T-cell (primary cell): ENCODE measurements around the gene MRPL49. TPM values are rescaled to one million over a fixed set of nuclear protein-coding genes. Genes with fewer than 3 reads are reported as not detected.

Source experiments
- ATAC-seq, 4 experiments: fragments of 200-7000 bp in 3 of 4; fragments of 150-1000 bp in 1 of 4; cut with Tn5 transposase; replicated peaks in 1 of 4; 1 replicate in 3 of 4; 2 replicates in 1 of 4; pipeline ENCODE4 v1.10.0; 2021; ENCODE audit warnings: moderate library complexity in 3 of 4, mild to moderate bottlenecking in 2 of 4, moderate number of reproducible peaks in 1 of 4
- CTCF ChIA-PET, 2 donors: fragments of 300-600 bp; sonication (Branson Sonifier 250); formaldehyde crosslinking; loops; one replicate each; lab custom pipeline; 2022; ENCODE audit warnings: antibody characterized with exemption in 2 of 2; lab: Charles Lee
- POLR2A ChIA-PET, 2 donors: fragments of 300-600 bp; sonication (Branson Sonifier 250); formaldehyde crosslinking; loops; one replicate each; lab custom pipeline; 2022; ENCODE audit warnings: antibody characterized with exemption in 2 of 2; lab: Charles Lee
- DNase-seq, 35 experiments: peaks; one replicate each; pipeline versions ENCODE4 v3.0.0 to v3.0.0-alpha.2; 2013 to 2023
- H3K27ac ChIP-seq: one replicate; pipeline ENCODE4 v1.5.1; 2013; ENCODE audit warnings: low read length
- H3K27me3 ChIP-seq, 2 experiments: replicated peaks in 1 of 2; 1 replicate in 1 of 2; 2 replicates in 1 of 2; pipeline versions ENCODE4 v1.6.1 to v1.7.0; 2013; ENCODE audit warnings: low read length in 1 of 2, mixed read lengths in 1 of 2; ENCODE audit not compliant: control insufficient read depth in 2 of 2, insufficient read depth in 2 of 2; ENCODE audit errors: extremely low read depth in 1 of 2
- H3K36me3 ChIP-seq, 2 donors: 1 replicate in 1 of 2; 2 replicates in 1 of 2; pipeline versions ENCODE4 v1.6.1 to v1.7.0; 2013; ENCODE audit warnings: low read length in 1 of 2; ENCODE audit not compliant: control insufficient read depth in 2 of 2, insufficient read depth in 1 of 2; ENCODE audit errors: extremely low read depth in 1 of 2
- H3K4me1 ChIP-seq, 2 experiments: 1 replicate in 1 of 2; 2 replicates in 1 of 2; pipeline versions ENCODE4 v1.6.1 to v1.7.0; 2013; ENCODE audit warnings: low read length in 2 of 2, mixed read lengths in 1 of 2; ENCODE audit not compliant: insufficient read depth in 2 of 2, control insufficient read depth in 1 of 2; ENCODE audit errors: extremely low read depth in 1 of 2
- H3K4me3 ChIP-seq, 2 donors: 1 replicate in 1 of 2; 2 replicates in 1 of 2; pipeline versions ENCODE4 v1.5.1 to v1.7.0; 2013; ENCODE audit warnings: mild to moderate bottlenecking in 2 of 2, low read length in 1 of 2, moderate library complexity in 1 of 2; ENCODE audit not compliant: control insufficient read depth in 1 of 2; ENCODE audit errors: extremely low read depth in 1 of 2
- H3K9me3 ChIP-seq: 2 replicates; pipeline ENCODE4 v1.7.0; 2013
- H3K27ac Mint-ChIP-seq, 2 donors: one replicate each; pipeline ENCODE4 v1.8.0; 2020 to 2021; ENCODE audit warnings: mild to moderate bottlenecking in 2 of 2, mixed read lengths in 2 of 2
- H3K27me3 Mint-ChIP-seq, 2 donors: one replicate each; pipeline ENCODE4 v1.8.0; 2021 to 2022; ENCODE audit warnings: mixed read lengths in 2 of 2
- H3K36me3 Mint-ChIP-seq: one replicate; pipeline ENCODE4 v1.8.0; 2021; ENCODE audit warnings: mixed read lengths
- H3K4me1 Mint-ChIP-seq, 3 donors: one replicate each; pipeline ENCODE4 v1.8.0; 2020 to 2022; ENCODE audit warnings: mixed read lengths in 3 of 3, mild to moderate bottlenecking in 1 of 3
- H3K4me3 Mint-ChIP-seq, 3 donors: one replicate each; pipeline ENCODE4 v1.8.0; 2020 to 2022; ENCODE audit warnings: mild to moderate bottlenecking in 3 of 3, mixed read lengths in 3 of 3, moderate library complexity in 3 of 3
- H3K9me3 Mint-ChIP-seq, 3 donors: one replicate each; pipeline ENCODE4 v1.8.0; 2020 to 2022; ENCODE audit warnings: mixed read lengths in 3 of 3
- WGBS: methylation state at CpG from one replicate; pipeline ENCODE4 v1.1.5; 2013; ENCODE audit warnings: missing lambda C conversion rate; ENCODE audit not compliant: insufficient coverage; 5-methylcytosine and 5-hydroxymethylcytosine counted together
- total RNA-seq, 35 experiments: library from RNA in 6 of 35; stranded (reverse) in 6 of 35; fragments of 120-200 nt in 1 of 35; gene quantifications; one replicate each; pipeline versions ENCODE4 v1.2.1 to v1.2.4 and lab custom pipeline; 2013 to 2026

The MRPL49 gene
- total RNA-seq, 5 donors from 2014 or later (not counting 1 experiment from before 2014, with no cell fraction given): 48.3 to 58.8 (median 55.1) TPM

DNA sequence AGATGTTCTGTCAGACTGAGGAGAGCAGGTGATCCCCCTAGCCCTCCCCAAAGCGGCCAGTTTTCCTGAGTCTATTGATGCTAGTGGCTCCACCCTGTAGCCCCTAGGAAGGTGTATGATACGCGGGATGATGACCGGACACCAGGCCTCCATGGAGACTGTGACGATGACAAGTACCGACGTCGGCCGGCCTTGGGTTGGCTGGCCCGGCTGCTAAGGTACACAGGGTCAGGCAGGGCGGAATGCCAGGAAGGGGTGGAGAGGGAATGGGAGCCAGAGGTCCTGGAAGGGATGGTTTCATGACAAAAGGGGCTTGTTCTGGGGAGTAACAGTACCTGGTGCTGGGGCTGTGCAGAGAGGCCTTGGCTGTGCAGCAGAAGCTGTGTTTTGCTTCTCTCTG is 34.9 kb upstream of the MRPL49 start:
- Histone ChIP-seq H3K27me3 (no peaks in the 10 kb centered on the region), H3K4me3 (no peak overlapping the region), H3K27ac (no peak overlapping the region), H3K4me1 (peaks cover 11 to 22% of the 10 kb centered on the region in 2 experiments), H3K36me3 (peaks cover 15 to 38% of the 10 kb centered on the region in 2 donors), H3K9me3 (no peaks in the 10 kb centered on the region)
- Mint-ChIP-seq H3K36me3 (peaks cover 20% of the 10 kb centered on the region), H3K27me3 (no peaks in the 10 kb centered on the region), H3K27ac (no peak overlapping the region), H3K4me1 (peaks cover 26 to 34% (median 30%) of the 10 kb centered on the region in 3 donors), H3K4me3 (no peak overlapping the region), H3K9me3 (no peaks in the 10 kb centered on the region)
- ChIA-PET POLR2A (no interaction called here), CTCF (no interaction called here)
- DNase-seq: no peak
- ATAC-seq: no peak
- WGBS: 96% methylated on average over 11 of the region's 11 CpGs

DNA sequence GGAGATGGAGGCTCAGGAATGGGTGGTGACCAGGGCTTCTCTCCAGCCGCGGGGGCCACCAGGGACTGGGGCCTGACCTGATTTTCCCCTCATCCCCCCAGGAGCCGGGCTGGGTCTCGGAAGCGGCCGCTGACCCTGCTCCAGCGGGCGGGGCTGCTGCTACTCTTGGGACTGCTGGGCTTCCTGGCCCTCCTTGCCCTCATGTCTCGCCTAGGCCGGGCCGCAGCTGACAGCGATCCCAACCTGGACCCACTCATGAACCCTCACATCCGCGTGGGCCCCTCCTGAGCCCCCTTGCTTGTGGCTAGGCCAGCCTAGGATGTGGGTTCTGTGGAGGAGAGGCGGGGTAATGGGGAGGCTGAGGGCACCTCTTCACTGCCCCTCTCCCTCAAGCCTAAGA is 34.3 kb upstream of the MRPL49 start:
- Mint-ChIP-seq H3K27ac (no peak overlapping the region), H3K27me3 (no peaks in the 10 kb centered on the region), H3K36me3 (peaks cover 20% of the 10 kb centered on the region), H3K9me3 (no peaks in the 10 kb centered on the region), H3K4me3 (no peak overlapping the region), H3K4me1 (peaks cover 26 to 32% (median 29%) of the 10 kb centered on the region in 3 donors)
- no peaks in the 10 kb centered on the region for H3K27me3 ChIP-seq
- no peak for ATAC-seq
- no peaks in the 10 kb centered on the region for H3K9me3 ChIP-seq
- no peak overlapping the region for H3K4me3 ChIP-seq
- ChIA-PET POLR2A (no interaction called here), CTCF (no interaction called here)
- WGBS: 100% methylated on average over 2 of the region's 15 CpGs
- no peak overlapping the region for H3K27ac ChIP-seq
- DNase-seq: no peak
- peaks cover 15 to 38% of the 10 kb centered on the region in 2 donors for H3K36me3 ChIP-seq
- peaks cover 11 to 22% of the 10 kb centered on the region in 2 experiments for H3K4me1 ChIP-seq

DNA sequence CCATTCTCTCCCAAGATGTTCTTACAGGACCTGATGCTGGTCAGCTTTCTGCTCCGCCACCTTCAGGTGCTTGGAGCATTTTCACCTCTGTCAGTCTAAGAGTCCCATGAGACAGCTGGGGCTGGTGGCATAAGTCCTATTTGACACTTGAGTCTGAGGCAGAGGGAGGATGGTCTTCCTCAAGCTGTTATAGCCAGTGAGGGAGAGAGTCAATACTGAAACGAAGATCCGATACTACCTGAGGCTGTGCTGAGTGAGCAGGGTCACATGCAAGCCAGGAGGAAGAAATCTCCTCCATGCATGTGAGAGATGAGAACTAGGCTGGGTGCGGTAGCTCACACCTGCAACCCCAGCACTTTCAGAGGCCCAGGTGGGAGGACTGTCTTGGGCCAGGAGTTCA is 32.5 kb upstream of the MRPL49 start:
- Mint-ChIP-seq H3K4me3 (no peak overlapping the region), H3K36me3 (peaks cover 20% of the 10 kb centered on the region), H3K9me3 (no peaks in the 10 kb centered on the region), H3K27ac (no peak overlapping the region), H3K4me1 (peaks cover 14 to 15% (median 14%) of the 10 kb centered on the region in 3 donors), H3K27me3 (no peaks in the 10 kb centered on the region)
- Histone ChIP-seq H3K4me3 (no peak overlapping the region), H3K36me3 (peaks cover 15 to 38% of the 10 kb centered on the region in 2 donors), H3K27me3 (no peaks in the 10 kb centered on the region), H3K9me3 (no peaks in the 10 kb centered on the region), H3K4me1 (peaks cover 3 to 10% of the 10 kb centered on the region in 2 experiments), H3K27ac (no peak overlapping the region)
- WGBS: 100% methylated on average over 2 of the region's 4 CpGs
- ChIA-PET CTCF (interaction anchor here in 1 of 2 donors (0.6 kb wide), 1 partner anchor 61 kb away, joined by 6 read pairs; no protein-coding TSS in a partner anchor), POLR2A (no interaction called here)
- ATAC-seq (no peak), DNase-seq (no peak)

DNA sequence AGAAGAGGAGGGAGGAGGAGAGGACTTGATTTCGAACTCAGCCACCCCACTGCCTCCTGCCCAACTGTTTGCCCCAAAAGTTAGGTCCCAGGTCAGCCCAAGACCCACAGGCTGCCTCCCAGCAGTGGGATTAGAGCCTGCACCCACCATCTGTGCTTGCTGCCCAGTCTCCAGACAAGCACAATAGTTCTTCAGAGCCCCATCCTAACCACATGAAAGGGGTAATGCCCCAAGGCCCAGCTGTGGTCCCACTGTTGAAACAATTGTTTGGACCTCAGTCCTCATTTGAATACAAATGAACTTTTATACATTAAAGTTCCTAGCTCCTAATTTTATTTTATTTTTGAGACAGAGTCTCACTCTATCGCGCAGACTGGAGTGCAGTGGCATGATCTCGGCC is 31.5 kb upstream of the MRPL49 start:
- ATAC-seq (no peak), DNase-seq (no peak)
- ChIA-PET CTCF (no interaction called here), POLR2A (no interaction called here)
- Mint-ChIP-seq H3K4me1 (peaks cover 5 to 7% (median 5%) of the 10 kb centered on the region in 3 donors), H3K27ac (peak overlapping the region in 1 of 2 donors; percentile 34), H3K4me3 (no peak overlapping the region), H3K9me3 (no peaks in the 10 kb centered on the region), H3K36me3 (peaks cover 19% of the 10 kb centered on the region), H3K27me3 (no peaks in the 10 kb centered on the region)
- Histone ChIP-seq H3K9me3 (no peaks in the 10 kb centered on the region), H3K27me3 (no peaks in the 10 kb centered on the region), H3K36me3 (peaks cover 15 to 34% of the 10 kb centered on the region in 2 donors), H3K4me1 (peaks cover 0 to 3% of the 10 kb centered on the region in 2 experiments), H3K27ac (no peak overlapping the region), H3K4me3 (no peak overlapping the region)
- 93% methylated on average over 3 of the region's 4 CpGs for WGBS

DNA sequence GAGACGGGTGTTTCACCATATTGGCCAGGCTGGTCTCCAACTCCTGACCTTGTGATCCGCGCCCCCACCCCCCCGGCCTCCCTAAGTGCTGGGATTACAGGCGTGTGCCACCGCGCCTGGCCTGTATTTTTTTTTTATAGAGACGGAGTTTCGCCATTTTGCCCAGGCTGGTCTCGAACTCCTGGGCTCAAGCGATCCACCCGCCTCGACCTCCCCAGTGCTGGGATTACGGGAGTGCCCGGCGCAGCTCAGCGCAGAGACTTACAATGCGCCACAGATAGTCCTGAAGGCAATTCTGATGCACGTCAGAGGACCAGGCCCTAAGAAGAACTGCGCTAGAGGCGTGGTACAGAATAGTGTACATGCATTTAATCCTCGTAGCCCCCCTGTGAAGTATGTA is 26.7 kb upstream of the MRPL49 start:
- Histone ChIP-seq H3K4me1 (peaks cover 7 to 22% of the 10 kb centered on the region in 2 experiments), H3K36me3 (peaks cover 0 to 16% of the 10 kb centered on the region in 2 donors), H3K9me3 (no peaks in the 10 kb centered on the region), H3K27ac (no peak overlapping the region), H3K4me3 (no peak overlapping the region), H3K27me3 (no peaks in the 10 kb centered on the region)
- Mint-ChIP-seq H3K4me1 (peaks cover 13 to 24% (median 23%) of the 10 kb centered on the region in 3 donors), H3K4me3 (peak overlapping the region; percentile 81 to 93 (median 85)), H3K27me3 (no peaks in the 10 kb centered on the region), H3K36me3 (peaks cover 12% of the 10 kb centered on the region), H3K27ac (peak overlapping the region; percentile 92 to 94), H3K9me3 (no peaks in the 10 kb centered on the region)
- ChIA-PET CTCF (interaction anchor here in 1 of 2 donors (1.1 kb wide), 1 partner anchor 15 kb away, joined by 3 read pairs; no protein-coding TSS in a partner anchor), POLR2A (interaction anchor here in 1 of 2 donors (0.7 kb wide), 1 partner anchor 26 kb away, joined by 3 read pairs; the partner anchor contains the start of genes FAU and MRPL49)
- ATAC-seq: no peak
- DNase-seq: no peak
- 92% methylated on average over 22 of the region's 22 CpGs for WGBS

DNA sequence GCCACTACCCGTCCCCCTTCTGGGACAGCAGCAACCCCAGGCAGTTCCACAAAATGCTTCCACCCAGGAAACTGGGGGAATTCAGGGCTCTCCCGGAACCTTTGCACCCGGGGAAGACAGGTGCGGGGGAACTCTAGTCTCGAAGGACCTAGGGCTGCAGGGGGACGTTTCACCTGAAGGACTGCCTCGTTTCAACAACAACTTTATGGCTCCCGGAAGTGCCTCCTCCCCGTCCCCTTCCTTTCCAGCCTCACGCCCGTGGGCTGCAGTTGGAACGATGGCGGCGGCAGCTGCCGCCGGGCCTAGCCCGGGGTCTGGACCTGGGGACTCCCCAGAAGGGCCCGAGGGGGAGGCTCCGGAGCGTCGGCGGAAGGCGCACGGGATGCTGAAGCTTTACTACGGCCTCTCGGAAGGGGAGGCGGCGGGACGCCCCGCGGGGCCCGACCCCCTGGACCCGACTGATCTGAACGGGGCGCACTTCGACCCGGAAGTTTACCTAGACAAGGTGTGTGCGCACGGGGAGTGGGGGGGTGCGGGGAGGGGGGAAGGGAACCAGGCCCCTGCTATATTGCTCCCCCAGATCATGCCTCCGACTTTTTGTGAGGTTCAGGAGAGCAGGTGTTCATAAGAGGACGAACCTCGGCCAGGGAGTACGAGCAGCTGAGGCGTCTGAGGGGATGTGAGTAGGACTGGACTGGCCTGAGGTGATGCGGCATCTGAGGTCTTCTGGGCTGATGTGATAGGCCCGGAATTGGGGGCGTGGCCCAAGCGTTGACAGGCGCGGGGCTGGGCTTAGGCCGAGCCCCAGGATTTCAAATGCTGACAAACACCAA is 25.9 kb upstream of the MRPL49 start, which contains the start of gene VPS51:
Gene VPS51, plus strand, starts transcription at position 241 of the 833 bp plus-strand sequence. Its CDS starts 37 bp downstream, at position 278.
- Histone ChIP-seq H3K36me3 (peaks cover 0 to 18% of the 10 kb centered on the region in 2 donors), H3K9me3 (no peaks in the 10 kb centered on the region), H3K27ac (peak within 1 kb of the TSS; percentile 83), H3K27me3 (no peaks in the 10 kb centered on the region), H3K4me3 (peak within 1 kb of the TSS; percentile 39 to 78), H3K4me1 (peaks cover 7 to 22% of the 10 kb centered on the region in 2 experiments)
- peak within 1 kb of the TSS; percentile 81 to 93 (median 85) for H3K4me3 Mint-ChIP-seq
- peaks cover 16% of the 10 kb centered on the region for H3K36me3 Mint-ChIP-seq
- 1% methylated on average over 44 of the region's 52 CpGs for WGBS
- H3K27ac Mint-ChIP-seq: peak within 1 kb of the TSS; percentile 92 to 94
- CTCF ChIA-PET: interaction anchor here in 1 of 2 donors (0.6 kb wide), 2 partner anchors 137 to 224 kb away, joined by 3 to 5 read pairs; no protein-coding TSS in a partner anchor
- DNase-seq (peak; percentile 72 to 93 (median 82)), ATAC-seq (peak; percentile 86 to 88 (median 86))
- POLR2A ChIA-PET: interaction anchor here in 1 of 2 donors (0.7 kb wide), 1 partner anchor 26 kb away, joined by 3 read pairs; the partner anchor contains the start of genes FAU and MRPL49
- no peaks in the 10 kb centered on the region for H3K27me3 Mint-ChIP-seq
- H3K4me1 Mint-ChIP-seq: peaks cover 13 to 24% (median 23%) of the 10 kb centered on the region in 3 donors
- H3K9me3 Mint-ChIP-seq: no peaks in the 10 kb centered on the region
